Right lobe of liver (tissue), 4 donors: ENCODE data around the gene TWF2.

Experiments
- POLR2A ChIP-seq: fragments of 450-650 bp; IDR thresholded peaks from one replicate; pipeline ENCODE4 v1.6.1; 2017; ENCODE audit warnings: antibody characterized with exemption, mild to moderate bottlenecking
- TF ChIP-seq, protein P1 (sequence below), 4 donors: fragments of 200-600 bp in 3 of 4; fragments of 450-650 bp in 1 of 4; IDR thresholded peaks; one replicate each; pipeline versions ENCODE4 v1.5.1 to v1.8.0; 2016 to 2022; ENCODE audit warnings: antibody characterized with exemption in 4 of 4, mild to moderate bottlenecking in 2 of 4
- donor health status: DM: no; HTN: no; CAD: no.
- donor health status: DM: no; HTN: no; CAD: no.
- donor health status: DM: no; HTN: yes; CAD: no.

- TF ChIP-seq, protein P1, sequence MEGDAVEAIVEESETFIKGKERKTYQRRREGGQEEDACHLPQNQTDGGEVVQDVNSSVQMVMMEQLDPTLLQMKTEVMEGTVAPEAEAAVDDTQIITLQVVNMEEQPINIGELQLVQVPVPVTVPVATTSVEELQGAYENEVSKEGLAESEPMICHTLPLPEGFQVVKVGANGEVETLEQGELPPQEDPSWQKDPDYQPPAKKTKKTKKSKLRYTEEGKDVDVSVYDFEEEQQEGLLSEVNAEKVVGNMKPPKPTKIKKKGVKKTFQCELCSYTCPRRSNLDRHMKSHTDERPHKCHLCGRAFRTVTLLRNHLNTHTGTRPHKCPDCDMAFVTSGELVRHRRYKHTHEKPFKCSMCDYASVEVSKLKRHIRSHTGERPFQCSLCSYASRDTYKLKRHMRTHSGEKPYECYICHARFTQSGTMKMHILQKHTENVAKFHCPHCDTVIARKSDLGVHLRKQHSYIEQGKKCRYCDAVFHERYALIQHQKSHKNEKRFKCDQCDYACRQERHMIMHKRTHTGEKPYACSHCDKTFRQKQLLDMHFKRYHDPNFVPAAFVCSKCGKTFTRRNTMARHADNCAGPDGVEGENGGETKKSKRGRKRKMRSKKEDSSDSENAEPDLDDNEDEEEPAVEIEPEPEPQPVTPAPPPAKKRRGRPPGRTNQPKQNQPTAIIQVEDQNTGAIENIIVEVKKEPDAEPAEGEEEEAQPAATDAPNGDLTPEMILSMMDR (IDR thresholded peaks at IDR 0.05), result no peak
- peak; percentile 44 for TF ChIP-seq POLR2A
Observed at GRCh38 chr3:52204337-52205073, 34.5 kb downstream of the TWF2 start.
